ENCODE results near the gene RNF123. TPM values are rescaled to one million over a fixed set of nuclear protein-coding genes. Genes with fewer than 3 reads are reported as not detected.

RNF123 gene
- total RNA-seq, 2 donors from 2014 or later = 28.3 to 29.4 TPM

GRCh38 chr3:49769926-49770325 lies 80.6 kb downstream of the RNF123 start:
- Histone ChIP-seq H3K27me3 (replicated peaks; ENCODE audit: insufficient read depth) (no peaks in the 10 kb centered on the region), H3K9me3 (no peaks in the 10 kb centered on the region), H3K4me1 (ENCODE audit: control insufficient read depth in 1 of 2, low read depth in 2 of 2) (peaks cover under 1 to 7% of the 10 kb centered on the region in 2 donors), H3K4me3 (no peak overlapping the region), H3K36me3 (no peaks in the 10 kb centered on the region), H3K27ac (no peak overlapping the region)
- DNase-seq (ENCODE audit: low spot score) = no peak
- TF ChIP-seq CTCF (IDR thresholded peaks at IDR 0.05) = no peak
- no peak for ATAC-seq (ENCODE audit: insufficient number of reproducible peaks, low FRiP score, low read depth)

Other genes starting within 250 kb of the RNF123 start
- 100 to 1,000 TPM in 1 of 2 donors, 10 to 100 TPM in 1; 71.9 to 171 TPM for gene DAG1, start 219.3 kb upstream of the RNF123 start, total RNA-seq
- gene BSN, start 135.1 kb upstream of the RNF123 start, total RNA-seq = under 1 TPM; 0.27 to 0.35 TPM
- 100 to 1,000 TPM in 1 of 2 donors, 10 to 100 TPM in 1; 57.6 to 108 TPM for gene APEH, start 15.2 kb upstream of the RNF123 start, total RNA-seq
- 1 to 10 TPM; 8.3 to 9.2 TPM for gene MST1, start 83 bp upstream of the RNF123 start, total RNA-seq
- 1 to 10 TPM; 3.0 to 5.8 TPM for gene AMIGO3, start 30.1 kb downstream of the RNF123 start, total RNA-seq
- gene GMPPB, start 34.4 kb downstream of the RNF123 start, total RNA-seq = 10 to 100 TPM; 30.5 to 43.1 TPM
- gene IP6K1, start 97.0 kb downstream of the RNF123 start, total RNA-seq = 10 to 100 TPM; 56.6 to 69.0 TPM
- gene CDHR4, start 110.3 kb downstream of the RNF123 start, total RNA-seq = under 1 TPM in 1 of 2 donors, not detected in 1; 0.68 TPM
- 1 to 10 TPM; 6.4 to 9.2 TPM for gene INKA1, start 113.7 kb downstream of the RNF123 start, total RNA-seq
- 100 to 1,000 TPM in 1 of 2 donors, 10 to 100 TPM in 1; 74.1 to 119 TPM for gene UBA7, start 124.4 kb downstream of the RNF123 start, total RNA-seq
- gene TRAIP, start 167.0 kb downstream of the RNF123 start, total RNA-seq = 1 to 10 TPM; 2.3 to 3.2 TPM
- gene CAMKV, start 180.3 kb downstream of the RNF123 start, total RNA-seq = not detected
- 1 to 10 TPM; 3.7 to 7.7 TPM for gene MST1R, start 214.3 kb downstream of the RNF123 start, total RNA-seq
- 10 to 100 TPM; 17.4 to 23.4 TPM for gene MON1A, start 240.3 kb downstream of the RNF123 start, total RNA-seq

Data from thoracic aorta (tissue), 2 donors.